AG09319 (cell line): ENCODE measurements around the gene VSX1.

Experiments
- DNase-seq: peaks from one replicate; pipeline ENCODE4 v3.0.0-alpha.2; 2010; ENCODE audit warnings: low read depth; ENCODE audit errors: extremely low read depth
- TF ChIP-seq, protein P1 (sequence below): IDR thresholded peaks from 2 replicates; pipeline ENCODE4 v1.5.1; 2011; ENCODE audit warnings: low read depth, mild to moderate bottlenecking, inconsistent platforms, low read length, moderate library complexity

The VSX1 gene

DNA sequence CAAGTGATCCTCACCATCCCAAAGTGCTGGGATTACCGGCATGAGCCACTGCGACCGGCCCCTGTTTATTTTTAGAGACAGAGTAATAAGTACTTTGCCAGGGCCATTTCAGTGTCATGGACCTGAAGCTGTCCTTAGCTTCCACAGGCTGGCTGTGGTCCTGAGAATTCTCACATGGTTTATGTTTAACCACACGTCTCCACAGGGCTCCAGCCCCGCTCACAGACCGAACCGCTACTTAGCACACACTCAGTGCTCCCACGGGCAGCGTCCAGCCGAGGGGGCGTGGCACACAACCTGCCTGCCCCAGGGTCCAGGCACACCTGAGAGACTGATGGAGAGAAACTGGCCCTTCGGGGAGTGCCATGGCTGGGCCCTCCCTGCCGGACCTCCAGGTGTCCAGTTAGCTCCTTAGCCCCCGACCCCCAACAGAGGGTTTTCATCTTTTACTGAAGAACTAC, 35.7 kb downstream of the VSX1 start:
- TF ChIP-seq, protein P1, sequence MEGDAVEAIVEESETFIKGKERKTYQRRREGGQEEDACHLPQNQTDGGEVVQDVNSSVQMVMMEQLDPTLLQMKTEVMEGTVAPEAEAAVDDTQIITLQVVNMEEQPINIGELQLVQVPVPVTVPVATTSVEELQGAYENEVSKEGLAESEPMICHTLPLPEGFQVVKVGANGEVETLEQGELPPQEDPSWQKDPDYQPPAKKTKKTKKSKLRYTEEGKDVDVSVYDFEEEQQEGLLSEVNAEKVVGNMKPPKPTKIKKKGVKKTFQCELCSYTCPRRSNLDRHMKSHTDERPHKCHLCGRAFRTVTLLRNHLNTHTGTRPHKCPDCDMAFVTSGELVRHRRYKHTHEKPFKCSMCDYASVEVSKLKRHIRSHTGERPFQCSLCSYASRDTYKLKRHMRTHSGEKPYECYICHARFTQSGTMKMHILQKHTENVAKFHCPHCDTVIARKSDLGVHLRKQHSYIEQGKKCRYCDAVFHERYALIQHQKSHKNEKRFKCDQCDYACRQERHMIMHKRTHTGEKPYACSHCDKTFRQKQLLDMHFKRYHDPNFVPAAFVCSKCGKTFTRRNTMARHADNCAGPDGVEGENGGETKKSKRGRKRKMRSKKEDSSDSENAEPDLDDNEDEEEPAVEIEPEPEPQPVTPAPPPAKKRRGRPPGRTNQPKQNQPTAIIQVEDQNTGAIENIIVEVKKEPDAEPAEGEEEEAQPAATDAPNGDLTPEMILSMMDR: no peak
- no peak for DNase-seq

DNA sequence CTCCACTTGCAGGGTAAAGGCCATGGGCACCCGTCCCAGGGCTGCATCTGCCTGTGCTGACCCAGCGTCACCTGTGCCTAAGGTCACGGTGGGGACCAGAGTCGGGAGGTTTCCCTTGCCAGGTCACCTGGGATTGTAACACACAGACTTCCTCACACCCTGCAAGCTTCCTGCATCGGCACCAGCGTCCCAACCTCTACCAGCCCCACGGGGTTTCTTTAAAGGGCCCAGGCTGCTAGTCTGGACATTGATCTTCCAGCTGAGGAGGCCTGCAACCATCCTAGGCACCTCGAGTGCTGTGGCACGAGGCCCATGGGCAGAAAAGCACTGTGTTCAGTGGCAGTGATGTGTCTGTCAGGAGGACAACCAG, 36.6 kb downstream of the VSX1 start:
- DNase-seq: no peak
- TF ChIP-seq, protein P1: no peak

DNA sequence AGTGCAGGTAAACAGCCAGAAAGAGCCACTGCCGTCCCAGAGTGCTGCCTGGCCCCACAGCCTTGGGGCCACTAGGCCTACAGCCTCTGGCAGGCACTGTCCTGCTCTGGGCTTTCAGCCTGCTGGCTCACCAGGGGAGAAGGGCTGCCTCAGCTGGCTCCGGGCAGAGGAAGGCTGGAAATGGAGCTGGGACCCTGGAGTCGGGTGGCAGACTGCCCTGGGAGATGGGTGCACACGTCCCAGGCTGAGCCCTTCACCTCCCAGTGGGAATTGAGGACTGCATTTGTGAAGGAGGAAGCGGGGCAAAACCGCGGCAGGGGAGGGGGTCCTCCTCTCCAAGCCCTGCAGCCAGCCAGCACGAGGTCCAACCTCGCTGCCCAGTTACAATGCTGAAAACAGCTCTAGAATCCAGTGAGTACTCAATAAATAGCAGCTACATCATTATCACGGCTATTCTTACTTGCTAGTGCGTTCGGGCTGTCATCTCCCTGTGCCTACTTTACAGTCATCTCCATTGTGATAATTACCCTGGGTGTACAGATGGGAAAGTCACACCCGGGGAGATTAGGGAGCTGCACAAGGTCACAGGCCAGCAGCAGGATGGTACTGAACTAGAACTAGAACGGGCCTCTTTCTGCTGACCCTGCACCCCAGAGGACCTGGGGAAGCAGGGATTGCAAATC, 37.1 kb downstream of the VSX1 start:
- TF ChIP-seq, protein P1: no peak

DNA sequence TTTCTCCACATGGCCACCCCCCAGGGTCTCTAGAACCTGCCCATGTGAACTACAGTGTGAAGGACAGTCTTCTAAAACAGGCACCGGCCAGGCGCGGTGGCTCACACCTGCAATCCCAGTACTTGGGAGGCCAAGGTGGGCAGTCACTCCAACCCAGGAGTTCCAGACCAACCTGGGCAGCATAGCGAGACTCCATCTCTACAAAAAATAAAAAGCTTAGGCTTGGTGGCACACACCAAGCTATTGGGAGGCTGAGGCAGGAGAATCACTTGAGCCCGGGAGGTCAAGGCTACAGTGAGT, 37.7 kb downstream of the VSX1 start:
- DNase-seq: no peak
- TF ChIP-seq, protein P1: no peak

More for the DNA sequence above, 37.1 kb downstream of the VSX1 start:
- DNase-seq: no peak

- no peak for DNase-seq
- TF ChIP-seq, protein P1: no peak
These were observed 38.3 kb downstream of the VSX1 start for GRCh38 chr20:25043499-25044260.

DNA sequence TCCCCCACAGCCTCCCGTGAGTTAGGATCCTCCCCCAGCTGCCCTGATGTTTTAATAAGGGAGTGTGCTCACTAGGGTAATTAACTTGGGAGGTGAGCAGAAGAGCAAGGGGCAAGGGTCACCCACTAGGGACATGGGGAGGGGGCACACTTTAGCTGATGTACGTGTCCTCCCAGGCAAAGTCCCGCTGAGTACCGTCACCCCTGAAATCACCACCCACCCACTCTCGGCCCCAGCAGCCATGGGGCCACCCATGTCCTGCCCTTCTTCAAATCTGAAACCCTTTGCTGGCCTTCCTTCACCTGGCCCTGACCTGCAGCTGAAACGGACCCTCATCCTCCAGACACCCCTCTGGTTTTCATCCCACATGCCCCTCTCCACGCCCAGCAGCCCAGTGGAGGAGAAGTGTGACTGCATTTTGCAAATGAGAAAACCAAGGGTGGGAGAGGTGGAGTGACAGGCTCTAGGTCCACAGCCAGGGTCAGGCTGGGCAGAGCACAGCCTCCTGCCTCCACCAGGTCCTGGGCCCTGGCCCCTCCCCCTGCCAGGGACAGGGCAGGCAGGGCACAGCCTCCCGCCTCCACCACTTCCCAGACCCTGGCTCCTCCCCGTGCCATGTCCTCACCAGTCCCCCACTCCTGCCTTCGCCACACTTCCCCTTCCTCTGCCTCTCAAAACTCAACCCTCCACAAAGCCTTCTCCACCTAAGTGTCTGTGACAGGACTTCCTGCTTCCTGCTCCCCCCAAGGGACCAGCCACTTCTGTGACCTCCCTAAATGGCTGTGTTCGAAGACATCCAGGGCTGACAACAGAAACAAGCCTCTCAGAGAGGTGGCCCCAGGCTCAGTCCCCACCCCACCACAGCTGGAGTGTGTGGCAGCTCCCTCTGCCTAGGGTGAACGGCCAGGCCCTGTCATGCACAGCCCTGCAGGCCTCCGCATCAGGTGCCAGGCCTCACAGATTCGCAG, 39.1 kb downstream of the VSX1 start:
- TF ChIP-seq, protein P1: no peak
- DNase-seq: no peak
